ENCODE data around the gene PIK3R1.

PIK3R1 gene

DNA sequence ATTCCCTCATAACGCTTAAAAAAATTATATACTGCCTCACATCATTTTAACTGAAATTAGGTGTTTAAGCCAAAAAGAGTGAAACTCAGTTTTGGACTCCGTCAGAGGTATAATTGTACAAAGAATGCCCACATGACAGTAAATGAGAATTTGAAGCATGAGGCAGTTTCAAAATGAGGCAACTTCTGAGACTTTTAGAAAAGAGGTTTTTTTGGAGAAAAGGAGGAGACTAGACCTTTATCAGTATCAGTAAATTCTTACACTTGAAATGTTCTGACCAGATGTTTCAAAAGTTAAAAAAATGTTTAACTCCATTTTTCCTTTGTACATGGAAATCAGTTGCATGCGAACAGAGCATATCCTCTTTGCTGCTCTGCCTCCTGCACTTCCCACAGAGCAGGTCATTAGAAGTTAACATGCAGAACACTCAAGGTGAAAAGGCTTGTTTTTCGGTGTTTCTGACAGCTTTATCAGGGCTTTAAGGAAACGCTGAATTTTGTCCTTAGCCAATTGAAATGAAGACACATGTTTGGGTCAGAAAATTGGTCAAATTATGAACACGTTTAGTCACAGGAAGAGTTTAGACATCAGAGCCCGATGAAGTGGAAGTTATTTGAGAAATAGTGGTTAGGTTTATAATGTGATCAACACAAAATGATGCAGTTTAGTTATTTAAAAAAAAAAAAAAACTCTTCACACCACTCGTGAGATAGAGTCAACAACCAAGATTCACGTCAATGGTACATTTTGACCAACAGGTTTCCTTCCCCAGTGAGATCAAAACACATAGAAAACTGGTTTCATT lies 59.5 kb downstream of the PIK3R1 start:
- no peak for DNase-seq

- DNase-seq, result no peak
Observed at GRCh38 chr5:68276740-68277139, 61.2 kb downstream of the PIK3R1 start.

- DNase-seq, result no peak
Observed at GRCh38 chr5:68277431-68277830, 61.9 kb downstream of the PIK3R1 start.

DNA sequence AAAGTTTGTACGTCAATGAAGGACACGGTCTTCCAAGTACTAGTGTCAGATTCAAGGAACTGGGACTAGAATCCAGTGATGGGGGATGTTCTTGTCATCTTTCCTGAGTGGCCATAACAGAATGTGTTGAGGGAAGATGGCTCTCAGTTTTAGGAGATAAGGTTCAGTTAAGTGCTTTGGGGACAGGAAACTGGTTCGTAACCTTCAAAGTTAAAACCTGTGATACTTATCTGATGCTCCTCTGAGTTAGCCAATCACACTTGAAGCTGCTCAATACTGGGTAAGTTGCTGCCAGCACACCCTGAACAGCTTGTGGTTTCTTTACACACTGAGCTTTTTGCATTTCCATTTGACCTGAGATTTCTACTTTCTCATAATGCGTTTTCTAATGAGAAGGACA lies 64.4 kb downstream of the PIK3R1 start:
- DNase-seq, result no peak

DNA sequence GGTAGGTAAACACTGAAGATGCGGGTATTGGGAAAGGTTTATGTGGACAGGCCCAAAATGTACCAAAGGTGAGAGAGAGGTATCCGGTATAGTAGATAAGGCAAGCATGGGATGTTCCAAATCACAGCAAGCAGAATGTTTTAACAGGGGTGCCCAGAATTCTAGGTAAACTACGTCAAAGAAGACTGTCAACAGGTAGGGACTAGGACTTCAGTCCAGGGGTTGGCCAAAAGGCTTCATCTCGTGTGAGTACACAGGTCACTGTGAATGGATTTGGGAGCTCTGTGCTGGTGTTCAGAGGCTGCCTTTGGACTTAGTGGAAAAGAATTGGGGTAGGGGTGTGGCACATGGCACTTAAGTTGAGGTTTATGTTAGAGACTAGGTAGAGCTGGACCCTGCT lies 66.4 kb downstream of the PIK3R1 start:
- DNase-seq, result no peak

DNA sequence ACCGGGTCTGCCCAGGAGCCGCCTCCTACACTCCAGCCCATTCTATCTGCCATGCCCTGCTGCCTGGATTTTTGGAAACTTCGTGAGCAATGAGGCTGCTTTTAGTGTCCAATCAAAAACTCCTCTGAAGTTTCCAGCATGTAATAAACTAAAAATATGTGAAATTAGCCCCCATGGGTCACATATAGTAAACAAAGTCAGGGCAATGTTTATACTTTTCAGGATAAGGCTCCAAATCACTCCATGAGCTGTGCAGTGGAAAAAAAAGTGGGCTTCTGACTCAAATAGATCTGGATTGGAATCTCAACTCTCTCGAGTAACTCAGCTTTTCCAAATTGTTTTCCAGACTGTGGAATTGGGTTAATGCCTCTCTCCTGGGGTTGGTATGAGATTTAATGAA lies 68.2 kb downstream of the PIK3R1 start:
- DNase-seq, result no peak

- peak in 1 of 2 experiments; percentile 34 for DNase-seq
Observed at GRCh38 chr5:68285075-68285840, 69.7 kb downstream of the PIK3R1 start.

GRCh38 chr5:68285851-68286611 lies 70.5 kb downstream of the PIK3R1 start:
- DNase-seq, result peak; percentile 2 to 57

GRCh38 chr5:68286612-68286912 lies 71.0 kb downstream of the PIK3R1 start:
- DNase-seq, result no peak

DNA sequence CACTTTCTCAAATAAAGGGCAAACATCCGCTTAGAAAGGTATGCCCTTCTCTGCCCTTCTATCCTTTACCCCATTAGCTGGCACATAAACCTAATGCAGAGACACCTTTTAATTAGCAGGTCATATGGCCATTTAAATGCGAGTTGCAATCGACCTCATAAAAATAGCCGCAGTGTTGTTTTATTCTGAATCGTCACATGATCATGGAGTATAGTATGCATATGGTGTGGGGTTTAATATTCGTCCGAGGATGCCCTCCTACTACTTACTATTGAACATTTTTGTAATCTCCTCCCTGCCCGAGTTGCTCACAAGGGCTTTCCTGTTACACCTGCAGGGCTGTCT lies 72.0 kb downstream of the PIK3R1 start:
- no peak for DNase-seq

DNA sequence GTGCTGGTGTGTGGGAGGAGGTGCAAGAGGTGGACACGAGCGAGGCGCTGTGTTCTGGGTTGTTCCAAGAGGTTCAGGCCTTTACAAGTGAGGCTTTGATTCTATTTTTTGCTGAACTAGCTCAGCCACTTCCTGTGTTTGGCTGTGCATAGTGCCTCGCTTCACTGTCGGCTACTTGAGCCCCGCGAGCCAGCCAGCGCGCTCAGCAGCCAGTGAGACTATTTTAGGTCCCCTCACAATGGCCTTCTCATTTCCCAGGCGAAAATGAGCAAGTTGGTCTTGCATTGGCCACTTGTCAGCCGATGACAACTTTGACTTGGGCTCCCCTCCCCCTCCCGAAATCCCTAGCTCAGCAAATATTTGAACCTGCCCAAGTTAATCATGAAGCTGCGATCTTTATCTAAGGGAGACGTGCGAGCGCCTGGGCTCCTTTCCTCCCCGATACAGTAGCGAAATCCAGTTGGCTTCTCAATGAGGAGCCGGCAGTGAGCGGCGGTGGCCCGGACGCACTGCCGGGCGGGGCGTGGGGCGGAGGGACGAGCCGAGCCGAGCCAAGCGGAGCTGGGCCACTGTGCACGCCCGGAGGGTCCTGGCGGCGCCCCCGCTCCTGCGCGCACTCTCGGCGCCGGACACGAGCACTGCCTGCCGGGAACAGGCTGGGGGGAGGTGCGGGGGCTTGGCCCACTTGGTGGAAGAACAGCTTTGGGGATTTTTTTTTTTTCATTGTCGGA lies 72.6 kb downstream of the PIK3R1 start:
- peak; percentile 51 to 75 for DNase-seq

DNA sequence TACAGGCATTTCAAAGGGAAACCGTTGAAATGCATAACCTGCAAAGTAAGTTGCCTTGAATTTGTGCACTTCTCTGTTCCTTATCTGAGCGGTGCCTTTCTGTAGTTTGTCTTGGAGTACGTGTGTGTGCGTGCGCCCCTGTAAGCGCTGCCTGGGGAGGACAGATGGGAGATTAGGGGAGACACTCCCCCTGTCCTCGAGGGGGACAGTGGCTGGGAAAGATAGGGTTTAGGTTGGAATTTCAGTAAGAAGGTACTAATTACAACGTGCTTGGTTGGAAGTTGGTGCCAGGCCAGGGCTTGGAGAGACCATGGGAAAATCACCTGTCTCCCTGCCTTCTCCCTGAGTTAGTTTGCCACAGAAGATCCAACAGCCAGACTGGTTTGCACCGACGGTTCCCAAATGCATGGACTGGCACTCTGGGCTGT lies 73.2 kb downstream of the PIK3R1 start:
- DNase-seq, result peak; percentile 40 to 41

GRCh38 chr5:68289498-68289897 lies 73.9 kb downstream of the PIK3R1 start:
- DNase-seq, result peak in 1 of 2 experiments; percentile 28

DNA sequence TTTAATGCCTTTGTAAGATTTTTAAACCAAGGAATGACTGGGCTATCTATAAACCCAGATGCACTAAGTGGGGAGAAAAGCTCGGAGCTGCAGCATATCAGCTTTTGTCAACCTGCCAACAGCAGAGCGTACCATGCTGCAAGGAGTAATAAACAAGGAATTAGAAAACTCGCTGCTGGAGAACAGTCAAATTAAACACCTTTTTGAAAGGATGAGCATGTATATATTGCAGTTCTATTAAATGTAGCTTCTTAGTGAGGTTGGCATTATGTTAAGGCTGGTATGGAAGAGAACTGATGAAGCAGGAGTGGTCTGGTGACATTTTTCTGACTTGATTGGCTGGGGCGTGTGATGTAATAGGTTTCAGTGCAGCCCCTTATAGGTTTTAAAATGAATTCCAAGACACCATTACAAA lies 74.7 kb downstream of the PIK3R1 start:
- peak in 1 of 2 experiments; percentile 46 for DNase-seq

DNA sequence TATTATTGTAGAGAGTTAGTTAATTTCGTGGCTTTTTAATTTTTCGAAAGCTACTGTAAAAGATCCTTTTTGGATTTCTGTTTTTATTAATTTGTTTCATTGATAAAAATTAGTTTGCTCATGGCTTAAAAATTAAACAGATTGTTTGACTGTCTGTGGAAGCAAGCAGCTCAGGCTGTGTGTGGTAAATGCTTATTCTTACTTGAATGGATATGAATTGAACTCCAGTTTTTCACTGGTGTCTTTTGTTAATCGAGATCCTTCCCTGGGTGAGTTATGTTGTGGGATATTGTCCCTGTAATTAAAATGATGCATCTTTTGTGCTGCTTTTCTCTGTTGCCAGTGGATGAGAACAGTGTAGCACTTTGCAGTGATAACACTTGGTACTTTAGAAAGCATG lies 75.3 kb downstream of the PIK3R1 start:
- DNase-seq, result no peak

GRCh38 chr5:68292316-68292715 lies 76.8 kb downstream of the PIK3R1 start:
- no peak for DNase-seq

DNA sequence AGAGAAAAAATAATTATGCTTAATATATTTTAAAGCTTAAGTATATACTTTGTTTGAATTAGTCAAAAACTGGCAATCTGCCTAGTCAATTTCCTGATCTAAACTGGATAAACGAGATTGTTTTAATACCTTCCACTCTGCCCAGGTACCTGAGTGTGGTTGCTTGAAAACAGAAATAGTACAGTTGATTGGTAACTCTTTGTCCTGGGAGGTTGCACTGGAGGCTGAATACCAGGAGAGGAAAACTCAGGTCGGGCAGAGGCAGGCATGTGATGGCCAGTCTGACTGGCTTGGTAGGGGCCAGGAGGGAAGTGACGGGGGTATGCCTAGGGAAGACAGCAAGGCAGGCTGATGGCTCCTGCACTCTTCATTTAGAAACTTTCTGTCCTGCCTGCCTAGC lies 80.2 kb downstream of the PIK3R1 start:
- DNase-seq, result no peak

DNA sequence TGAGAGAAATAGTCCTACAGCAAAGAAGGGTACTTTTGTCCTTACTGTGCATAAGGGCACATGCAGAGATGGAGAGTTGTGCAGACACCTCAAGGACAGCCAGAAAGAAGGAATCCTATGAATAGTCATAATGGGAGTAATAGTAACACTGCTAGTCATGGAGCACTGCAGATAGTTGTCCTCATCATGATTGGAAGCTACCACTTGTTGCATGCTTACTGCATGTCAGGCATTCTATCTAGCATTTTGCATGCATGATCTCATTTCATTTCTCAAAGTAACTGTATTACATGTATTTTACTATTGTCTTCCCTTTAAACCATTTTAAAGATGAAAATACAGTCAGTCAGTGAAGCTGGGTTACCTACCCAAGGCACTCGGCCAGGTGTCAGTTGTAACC lies 81.3 kb downstream of the PIK3R1 start:
- DNase-seq, result no peak

GRCh38 chr5:68297656-68298055 lies 82.1 kb downstream of the PIK3R1 start:
- no peak for DNase-seq

GRCh38 chr5:68298479-68298878 lies 82.9 kb downstream of the PIK3R1 start:
- DNase-seq, result no peak

GRCh38 chr5:68299105-68299504 lies 83.5 kb downstream of the PIK3R1 start:
- DNase-seq, result no peak

DNA sequence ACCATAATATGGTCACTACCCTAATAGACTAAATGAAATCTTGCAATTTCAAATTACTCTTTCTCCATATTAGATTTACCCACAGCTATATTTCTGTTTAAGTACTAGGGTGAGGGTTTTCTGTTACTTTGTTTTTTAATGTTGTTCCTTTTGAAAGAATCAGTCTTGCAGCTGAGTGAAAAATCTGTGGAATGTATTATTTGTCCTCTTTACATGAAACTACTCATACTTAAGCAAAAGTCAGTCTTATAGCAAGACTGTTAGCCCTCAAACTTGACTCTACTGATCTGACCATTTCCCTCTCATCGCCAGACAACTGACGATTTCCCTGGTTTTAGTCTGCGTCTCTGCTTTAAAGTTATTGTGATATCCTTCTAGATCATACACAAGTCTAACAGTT lies 84.0 kb downstream of the PIK3R1 start:
- DNase-seq, result no peak
